ENCODE measurements around the gene TNFRSF19. TPM values are rescaled to one million over a fixed set of nuclear protein-coding genes. Genes with fewer than 3 reads are reported as not detected.

The TNFRSF19 gene
- total and polyA plus RNA-seq, 2 of the 8 experiments (the other 6 are each of a cell fraction or from before 2014, with no cell fraction given): 0.50 to 0.95 TPM

- TF ChIP-seq SUZ12 (IDR thresholded peaks at IDR 0.05; ENCODE audit: low read length): no peak
- no peak for TF ChIP-seq CHD2 (IDR thresholded peaks at IDR 0.05; ENCODE audit: low read length)
- TF ChIP-seq EZH2 (IDR thresholded peaks at IDR 0.05; ENCODE audit: low read depth, low read length, severe bottlenecking): no peak
- no peak for TF ChIP-seq HDAC6 (IDR thresholded peaks at IDR 0.05; ENCODE audit: low read depth, low read length)
- no peak for TF ChIP-seq RXRA (IDR thresholded peaks at IDR 0.05; ENCODE audit: insufficient read depth, low read depth, low read length)
These were observed 18.5 kb downstream of the TNFRSF19 start (continued) for GRCh38 chr13:23588666-23589065.
